IMR-90 (cell line): ENCODE data around the gene PTPRS.

ENCODE experiments used
- BHLHE40 ChIP-seq: fragments of 150-350 bp; IDR thresholded peaks from 2 replicates; pipeline ENCODE4 v1.6.1; 2016; ENCODE audit warnings: mild to moderate bottlenecking, low read depth, low read length
- CEBPB ChIP-seq: IDR thresholded peaks from 2 replicates; pipeline ENCODE4 v1.6.1; 2012; ENCODE audit warnings: low read depth, low read length, improper control_type of control experiment
- MXI1 ChIP-seq: IDR thresholded peaks from 2 replicates; pipeline ENCODE4 v1.6.1; 2012; ENCODE audit warnings: low read depth, mild to moderate bottlenecking, low read length, moderate library complexity, borderline replicate concordance
- NFE2L2 ChIP-seq: fragments of 150-350 bp; IDR thresholded peaks from 2 replicates; pipeline ENCODE4 v1.6.1; 2016; ENCODE audit warnings: low read depth, mild to moderate bottlenecking, low read length
- RAD21 ChIP-seq: IDR thresholded peaks from 2 replicates; pipeline ENCODE4 v1.6.1; 2012; ENCODE audit warnings: low read length, improper control_type of control experiment
- TF ChIP-seq, protein P1 (sequence below): conservative IDR thresholded peaks from 2 replicates; pipeline ENCODE4 v1.5.1; 2012; ENCODE audit warnings: mild to moderate bottlenecking, low read depth, low read length, improper control_type of control experiment

GRCh38 chr19:5307655-5308054 is 33.0 kb downstream of the PTPRS start:
- TF ChIP-seq CEBPB (no peak), NFE2L2 (no peak), MXI1 (no peak), BHLHE40 (no peak), RAD21 (no peak)
- TF ChIP-seq, protein P1, sequence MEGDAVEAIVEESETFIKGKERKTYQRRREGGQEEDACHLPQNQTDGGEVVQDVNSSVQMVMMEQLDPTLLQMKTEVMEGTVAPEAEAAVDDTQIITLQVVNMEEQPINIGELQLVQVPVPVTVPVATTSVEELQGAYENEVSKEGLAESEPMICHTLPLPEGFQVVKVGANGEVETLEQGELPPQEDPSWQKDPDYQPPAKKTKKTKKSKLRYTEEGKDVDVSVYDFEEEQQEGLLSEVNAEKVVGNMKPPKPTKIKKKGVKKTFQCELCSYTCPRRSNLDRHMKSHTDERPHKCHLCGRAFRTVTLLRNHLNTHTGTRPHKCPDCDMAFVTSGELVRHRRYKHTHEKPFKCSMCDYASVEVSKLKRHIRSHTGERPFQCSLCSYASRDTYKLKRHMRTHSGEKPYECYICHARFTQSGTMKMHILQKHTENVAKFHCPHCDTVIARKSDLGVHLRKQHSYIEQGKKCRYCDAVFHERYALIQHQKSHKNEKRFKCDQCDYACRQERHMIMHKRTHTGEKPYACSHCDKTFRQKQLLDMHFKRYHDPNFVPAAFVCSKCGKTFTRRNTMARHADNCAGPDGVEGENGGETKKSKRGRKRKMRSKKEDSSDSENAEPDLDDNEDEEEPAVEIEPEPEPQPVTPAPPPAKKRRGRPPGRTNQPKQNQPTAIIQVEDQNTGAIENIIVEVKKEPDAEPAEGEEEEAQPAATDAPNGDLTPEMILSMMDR: no peak
